Lung (tissue), 12 donors: ENCODE measurements around the gene CMTR1. TPM values are rescaled to one million over a fixed set of nuclear protein-coding genes. Genes with fewer than 3 reads are reported as not detected.
A peak's percentile ranks its signal among the peaks of the same experiment; 100 is the strongest.

ENCODE experiments used
- ATAC-seq: fragments of 200-7000 bp; cut with Tn5 transposase; one replicate; pipeline ENCODE4 v1.9.1; 2020; ENCODE audit warnings: moderate number of reproducible peaks; ENCODE audit not compliant: insufficient read depth, low FRiP score
- DNase-seq, 3 donors: peaks; one replicate each; pipeline ENCODE4 v3.0.0-alpha.2; 2013 to 2017
- H3K27ac ChIP-seq, 2 donors: one replicate each; pipeline ENCODE4 v1.5.1; 2013; ENCODE audit warnings: mild to moderate bottlenecking in 2 of 2, moderate library complexity in 2 of 2, control low read depth in 1 of 2, inconsistent platforms in 1 of 2, low read depth in 1 of 2, low read length in 1 of 2
- H3K27me3 ChIP-seq, 3 donors: one replicate each; pipeline ENCODE4 v1.5.1; 2013; ENCODE audit warnings: low read length in 2 of 3; ENCODE audit not compliant: control insufficient read depth in 3 of 3, insufficient read depth in 3 of 3
- H3K36me3 ChIP-seq, 4 donors: one replicate each; pipeline ENCODE4 v1.5.1; 2013; ENCODE audit warnings: low read length in 4 of 4, mild to moderate bottlenecking in 1 of 4, moderate library complexity in 1 of 4; ENCODE audit not compliant: control insufficient read depth in 4 of 4, insufficient read depth in 4 of 4
- H3K4me1 ChIP-seq, 5 donors: one replicate each; pipeline ENCODE4 v1.5.1; 2013; ENCODE audit warnings: low read length in 5 of 5, mild to moderate bottlenecking in 2 of 5, moderate library complexity in 1 of 5; ENCODE audit not compliant: control insufficient read depth in 5 of 5, insufficient read depth in 5 of 5
- H3K4me3 ChIP-seq: one replicate; pipeline ENCODE4 v1.5.1; 2013; ENCODE audit warnings: mild to moderate bottlenecking, control low read depth, moderate library complexity
- H3K9ac ChIP-seq, 2 donors: one replicate each; pipeline ENCODE4 v1.5.1; 2013; ENCODE audit warnings: low read length in 2 of 2, control low read depth in 1 of 2; ENCODE audit not compliant: insufficient read depth in 1 of 2
- H3K9me3 ChIP-seq, 4 donors: one replicate each; pipeline ENCODE4 v1.5.1; 2013; ENCODE audit warnings: low read length in 3 of 4, mild to moderate bottlenecking in 1 of 4, moderate library complexity in 1 of 4; ENCODE audit not compliant: control insufficient read depth in 4 of 4, insufficient read depth in 3 of 4
- WGBS, 2 donors: extraction: QIAGEN DNeasy Blood & Tissue Kit; methylation state at CpG; one replicate each; pipeline ENCODE4 v1.1.7; 2013; 5-methylcytosine and 5-hydroxymethylcytosine counted together
- polyA plus RNA-seq, 2 donors: library from polyadenylated mRNA; stranded (reverse); fragments of 200-250 nt; gene quantifications; one replicate each; pipeline ENCODE4 v1.2.1, GENCODE V29; 2013
- total RNA-seq, 2 donors: library from RNA; depleted of rRNA in 1 of 2; stranded (reverse); fragments of >200 nt in 1 of 2; gene quantifications; one replicate each; pipeline ENCODE4 v1.2.1, GENCODE V29; 2014 to 2021
- TF ChIP-seq, protein P1 (sequence below): IDR thresholded peaks from 2 replicates; pipeline ENCODE4 v1.5.1; 2012; ENCODE audit warnings: mild to moderate bottlenecking; ENCODE audit errors: control extremely low read depth, extremely low read depth
- donor health status: control.
- donor health status: control.
- donor health status: Bipolar disorder and iron deficiency.
- donor health status: healthy.
- donor health status: DM: yes; HTN: yes; CAD: no.

Gene CMTR1
- total and polyA plus RNA-seq, 4 donors: 18.8 to 39.3 (median 26.6) TPM

DNA sequence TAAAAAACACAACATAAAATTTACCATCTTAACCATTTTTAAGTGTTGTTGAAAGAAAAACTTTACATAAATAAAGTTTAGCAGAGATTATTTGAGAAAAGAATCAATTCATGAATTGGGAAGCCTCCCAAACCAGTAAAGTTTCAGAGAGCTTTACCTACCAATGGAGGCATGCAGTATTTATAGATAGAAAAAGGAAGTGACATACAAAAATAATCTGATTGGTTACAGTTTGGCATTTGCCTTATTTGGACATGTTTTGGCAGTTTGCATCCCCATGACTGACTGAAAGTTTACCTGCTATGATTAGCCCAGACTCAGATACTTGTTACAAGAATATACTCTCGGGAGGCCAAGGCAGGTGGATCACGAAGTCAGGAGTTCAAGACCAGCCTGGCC, 3.7 kb upstream of the CMTR1 start:
- Histone ChIP-seq H3K27me3 (no peaks in the 10 kb centered on the region), H3K4me3 (no peak overlapping the region), H3K9ac (no peak overlapping the region), H3K36me3 (no peaks in the 10 kb centered on the region), H3K4me1 (peaks cover 3 to 13% (median 5%) of the 10 kb centered on the region in 5 donors), H3K27ac (no peak overlapping the region), H3K9me3 (no peaks in the 10 kb centered on the region)
- ATAC-seq: no peak
- TF ChIP-seq, protein P1, sequence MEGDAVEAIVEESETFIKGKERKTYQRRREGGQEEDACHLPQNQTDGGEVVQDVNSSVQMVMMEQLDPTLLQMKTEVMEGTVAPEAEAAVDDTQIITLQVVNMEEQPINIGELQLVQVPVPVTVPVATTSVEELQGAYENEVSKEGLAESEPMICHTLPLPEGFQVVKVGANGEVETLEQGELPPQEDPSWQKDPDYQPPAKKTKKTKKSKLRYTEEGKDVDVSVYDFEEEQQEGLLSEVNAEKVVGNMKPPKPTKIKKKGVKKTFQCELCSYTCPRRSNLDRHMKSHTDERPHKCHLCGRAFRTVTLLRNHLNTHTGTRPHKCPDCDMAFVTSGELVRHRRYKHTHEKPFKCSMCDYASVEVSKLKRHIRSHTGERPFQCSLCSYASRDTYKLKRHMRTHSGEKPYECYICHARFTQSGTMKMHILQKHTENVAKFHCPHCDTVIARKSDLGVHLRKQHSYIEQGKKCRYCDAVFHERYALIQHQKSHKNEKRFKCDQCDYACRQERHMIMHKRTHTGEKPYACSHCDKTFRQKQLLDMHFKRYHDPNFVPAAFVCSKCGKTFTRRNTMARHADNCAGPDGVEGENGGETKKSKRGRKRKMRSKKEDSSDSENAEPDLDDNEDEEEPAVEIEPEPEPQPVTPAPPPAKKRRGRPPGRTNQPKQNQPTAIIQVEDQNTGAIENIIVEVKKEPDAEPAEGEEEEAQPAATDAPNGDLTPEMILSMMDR: no peak
- no peak for DNase-seq
- WGBS, 2 donors: 88 to 98% methylated on average over 2 of the region's 2 CpGs

DNA sequence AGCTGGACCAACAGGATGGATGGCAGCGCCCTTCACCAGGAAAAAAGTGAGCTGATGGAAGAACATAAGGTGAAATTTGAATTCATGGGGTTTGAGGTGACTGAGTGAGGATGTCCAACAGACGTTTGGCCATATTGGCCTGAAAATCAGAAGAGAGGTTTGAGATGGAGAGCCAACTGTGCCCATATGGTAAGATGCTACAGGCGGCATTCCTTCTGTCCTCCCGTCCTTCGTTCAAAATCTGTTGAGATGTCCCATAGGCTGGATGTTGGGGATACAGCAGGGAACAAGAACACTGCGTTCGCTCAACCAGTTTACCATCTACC, 468 bp upstream of the CMTR1 start:
- no peak for ATAC-seq
- WGBS, 2 donors: 11 to 15% methylated on average over 7 of the region's 7 CpGs
- no peak for DNase-seq
- Histone ChIP-seq H3K4me1 (peaks cover 3 to 15% (median 5%) of the 10 kb centered on the region in 5 donors), H3K36me3 (peaks cover 10 to 16% (median 10%) of the 10 kb centered on the region in 4 donors), H3K9ac (peak overlapping the region; percentile 31 to 90), H3K27ac (peak overlapping the region; percentile 96 to 98), H3K9me3 (no peaks in the 10 kb centered on the region), H3K27me3 (no peaks in the 10 kb centered on the region), H3K4me3 (peak overlapping the region; percentile 84)
- TF ChIP-seq, protein P1: no peak

DNA sequence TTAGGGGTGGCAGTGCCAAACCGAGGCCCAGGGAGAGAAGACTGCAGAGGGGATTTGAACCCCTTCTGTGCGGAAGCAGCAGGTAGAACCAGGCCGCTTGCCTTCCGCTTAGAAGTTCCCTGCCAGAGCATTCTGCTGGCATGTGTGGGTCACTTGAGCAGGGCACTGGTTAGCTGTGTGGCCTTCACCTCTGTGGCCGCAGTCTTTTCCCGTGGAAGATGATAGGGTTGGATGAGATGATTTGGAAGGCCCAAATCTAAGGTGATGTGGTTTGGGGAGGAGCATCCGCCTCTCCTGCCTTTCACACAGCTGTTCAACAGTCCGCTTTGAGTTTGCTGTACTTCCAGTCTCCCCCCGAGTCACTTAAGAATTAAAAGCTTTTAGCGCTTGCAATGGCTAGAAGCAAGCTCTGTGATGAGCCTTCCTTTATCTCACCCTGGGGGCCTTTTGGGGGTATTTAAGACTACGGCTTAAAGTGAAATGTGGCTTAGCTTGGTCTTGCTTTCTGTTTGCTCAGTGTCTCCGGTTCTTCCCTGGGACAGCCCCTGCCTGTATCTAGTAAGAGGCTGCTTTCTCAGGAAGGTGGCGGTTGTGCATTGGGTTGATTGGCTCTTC, 743 bp downstream of the CMTR1 start:
- TF ChIP-seq, protein P1: no peak
- Histone ChIP-seq H3K9me3 (no peaks in the 10 kb centered on the region), H3K4me3 (peak overlapping the region; percentile 84), H3K27ac (peak overlapping the region; percentile 96 to 98), H3K9ac (peak overlapping the region; percentile 81 to 93), H3K4me1 (peaks cover 3 to 15% (median 5%) of the 10 kb centered on the region in 5 donors), H3K27me3 (no peaks in the 10 kb centered on the region), H3K36me3 (peaks cover 13 to 24% (median 18%) of the 10 kb centered on the region in 4 donors)
- 9 to 15% methylated on average over 13 of the region's 13 CpGs for WGBS, 2 donors
- ATAC-seq (no peak), DNase-seq (peak in 1 of 3 donors; percentile 21)

DNA sequence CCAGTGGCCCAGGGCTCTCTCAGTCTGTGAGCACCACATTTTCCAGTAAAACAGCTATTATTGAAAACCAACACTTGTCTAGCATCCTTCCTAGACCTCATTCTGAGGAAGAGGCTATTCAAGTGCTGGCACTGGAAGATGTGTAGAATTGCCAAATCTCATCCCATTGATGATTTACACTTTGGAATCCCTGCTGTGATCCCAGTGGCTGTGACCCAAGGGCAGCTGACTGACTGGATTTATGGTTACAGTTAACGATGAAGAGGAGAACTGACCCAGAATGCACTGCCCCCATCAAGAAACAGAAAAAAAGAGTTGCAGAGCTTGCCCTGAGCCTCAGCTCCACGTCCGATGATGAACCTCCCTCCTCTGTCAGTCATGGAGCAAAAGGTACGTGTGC, 2.4 kb downstream of the CMTR1 start:
- DNase-seq: no peak
- no peak overlapping the region for H3K27ac ChIP-seq
- H3K4me3 ChIP-seq: no peak overlapping the region
- H3K27me3 ChIP-seq: no peaks in the 10 kb centered on the region
- peaks cover 13 to 32% (median 18%) of the 10 kb centered on the region in 4 donors for H3K36me3 ChIP-seq
- peaks cover 3 to 15% (median 5%) of the 10 kb centered on the region in 5 donors for H3K4me1 ChIP-seq
- TF ChIP-seq, protein P1: no peak
- H3K9ac ChIP-seq: no peak overlapping the region
- 87 to 98% methylated on average over 4 of the region's 4 CpGs for WGBS, 2 donors
- ATAC-seq: no peak
- no peaks in the 10 kb centered on the region for H3K9me3 ChIP-seq
